ENCODE measurements around the gene ZBTB43.

The ZBTB43 gene

GRCh38 chr9:126880226-126880946, 75.5 kb downstream of the ZBTB43 start:
- intact Hi-C loops (cut with DNase I) = no loop called here

GRCh38 chr9:126880947-126881332, 76.1 kb downstream of the ZBTB43 start:
- intact Hi-C loops (cut with DNase I) = no loop called here
- DNase-seq = peak in 1 of 10 donors; percentile 35

More at GRCh38 chr9:126880226-126880946, 75.5 kb downstream of the ZBTB43 start:
- no peak for DNase-seq

GRCh38 chr9:126882746-126883145, 77.9 kb downstream of the ZBTB43 start:
- intact Hi-C loops (cut with DNase I) = no loop called here
- no peak for DNase-seq

GRCh38 chr9:126883636-126884035, 78.8 kb downstream of the ZBTB43 start:
- no peak for DNase-seq
- intact Hi-C loops (cut with DNase I) = no loop called here

GRCh38 chr9:126885131-126885641, 80.3 kb downstream of the ZBTB43 start:
- no peak for DNase-seq
- intact Hi-C loops (cut with DNase I) = no loop called here

GRCh38 chr9:126886034-126886822, 81.4 kb downstream of the ZBTB43 start:
- no peak for DNase-seq
- intact Hi-C loops (cut with DNase I) = no loop called here

- intact Hi-C loops (cut with DNase I) = no loop called here
- DNase-seq = no peak
These were observed 82.1 kb downstream of the ZBTB43 start for GRCh38 chr9:126886897-126887296.

All from posterior cingulate gyrus (tissue), 11 donors.